Smooth muscle cell of the brain vasculature (primary cell): Measurements from ENCODE around the gene OR1S1.
"Not testable (repeated sequence)": the region's sequence is repeated elsewhere in the genome, so short reads cannot be mapped to it uniquely, and the experiment has no call there.

Source experiments
- DNase-seq: peaks from one replicate; pipeline ENCODE4 v3.0.0-alpha.2; 2012; ENCODE audit warnings: low read depth, low spot score

The OR1S1 gene

GRCh38 chr11:58212420-58212819, at the start of gene OR1S1:
TSS of gene OR1S1 (plus strand) at chr11:58212720.
- DNase-seq, result not testable (repeated sequence)

GRCh38 chr11:58164389-58164788, 48.1 kb upstream of the OR1S1 start:
- DNase-seq, result no peak

GRCh38 chr11:58164990-58165389, 47.5 kb upstream of the OR1S1 start:
- DNase-seq, result no peak

GRCh38 chr11:58165504-58166106, 46.9 kb upstream of the OR1S1 start:
- no peak for DNase-seq

GRCh38 chr11:58177409-58178054, 35.0 kb upstream of the OR1S1 start:
- no peak for DNase-seq

- DNase-seq, result no peak
Measured at GRCh38 chr11:58178444-58178843, 34.1 kb upstream of the OR1S1 start.

GRCh38 chr11:58179648-58180047, 32.9 kb upstream of the OR1S1 start:
- no peak for DNase-seq

GRCh38 chr11:58186938-58187337, 25.6 kb upstream of the OR1S1 start:
- no peak for DNase-seq

GRCh38 chr11:58188770-58189169, 23.8 kb upstream of the OR1S1 start, which contains the start of gene OR9Q2:
TSS of gene OR9Q2 (plus strand) at chr11:58189070. CDS start at chr11:58190491, 1,421 bp downstream.
- DNase-seq, result no peak

- no peak for DNase-seq
Measured at GRCh38 chr11:58192229-58192628, 20.3 kb upstream of the OR1S1 start.

GRCh38 chr11:58193391-58193790, 19.1 kb upstream of the OR1S1 start:
- DNase-seq, result no peak

- no peak for DNase-seq
Measured at GRCh38 chr11:58195939-58196338, 16.6 kb upstream of the OR1S1 start.

GRCh38 chr11:58199271-58199670, 13.2 kb upstream of the OR1S1 start:
- DNase-seq, result no peak

- no peak for DNase-seq
Measured at GRCh38 chr11:58204042-58204441, 8.5 kb upstream of the OR1S1 start, which contains the start of gene OR1S2. TSS of gene OR1S2 (minus strand) at chr11:58204142. CDS start at chr11:58204142, 0 bp downstream.

- no peak for DNase-seq
Measured at GRCh38 chr11:58216476-58216875, 4.0 kb downstream of the OR1S1 start.

GRCh38 chr11:58222721-58223120, 10.2 kb downstream of the OR1S1 start:
- DNase-seq, result no peak

- no peak for DNase-seq
Measured at GRCh38 chr11:58227956-58228615, 15.6 kb downstream of the OR1S1 start.

GRCh38 chr11:58243954-58244353, 31.4 kb downstream of the OR1S1 start:
- DNase-seq, result no peak

GRCh38 chr11:58254936-58255335, 42.4 kb downstream of the OR1S1 start:
- no peak for DNase-seq

- no peak for DNase-seq
Measured at GRCh38 chr11:58259983-58260382, 47.5 kb downstream of the OR1S1 start.
